A549 (cell line): ENCODE results near the gene PI4KB. TPM values are rescaled to one million over a fixed set of nuclear protein-coding genes. Genes with fewer than 3 reads are reported as not detected.

ENCODE experiments used
- ATAC-seq, 2 experiments: fragments of 200-7000 bp in 1 of 2; fragments of >200 bp in 1 of 2; cut with Nextera tagmentation in 1 of 2; cut with Tn5 transposase in 1 of 2; 3 replicates each; pipeline versions ENCODE4 v1.8.0 to v1.9.1; 2018 to 2020; ENCODE audit warnings: mild to moderate bottlenecking in 1 of 2, moderate library complexity in 1 of 2
- CTCF ChIA-PET: fragments of 300-600 bp; sonication (Branson Sonifier 250); formaldehyde crosslinking; extraction: SDS; loops from one replicate; lab custom pipeline; 2021; ENCODE audit warnings: antibody characterized with exemption, inconsistent platforms; lab: Yijun Ruan, JAX
- POLR2A ChIA-PET: fragments of 350-600 bp; formaldehyde crosslinking; extraction: SDS; loops from one replicate; lab custom pipeline; 2021; ENCODE audit warnings: antibody characterized with exemption, inconsistent platforms; lab: Yijun Ruan, JAX
- DNase-seq, 2 experiments: peaks; one replicate each; pipeline versions ENCODE4 v3.0.0 to v3.0.0-alpha.2; 2011 to 2016; ENCODE audit warnings: low read depth in 1 of 2, low spot score in 1 of 2
- FAIRE-seq: peaks from 2 replicates; lab custom pipeline; 2011; peaks lifted over from hg19 to GRCh38; lab: Jason Lieb, UNC
- H3K27ac ChIP-seq, 2 experiments: fragments of >200 bp; sonication (Bioruptor Twin); formaldehyde crosslinking; 3 replicates each; pipeline ENCODE4 v1.5.1; 2016 to 2017
- H3K4me1 ChIP-seq: fragments of >200 bp; sonication (Bioruptor Twin); formaldehyde crosslinking; 3 replicates; pipeline ENCODE4 v1.6.1; 2016
- H3K4me2 ChIP-seq: fragments of >200 bp; sonication (Bioruptor Twin); formaldehyde crosslinking; 3 replicates; pipeline ENCODE4 v1.6.1; 2016
- H3K4me3 ChIP-seq: fragments of >200 bp; sonication (Bioruptor Twin); formaldehyde crosslinking; 3 replicates; pipeline ENCODE4 v1.5.1; 2016
- H3K9me3 ChIP-seq: fragments of >200 bp; sonication (Bioruptor Twin); formaldehyde crosslinking; 3 replicates; pipeline ENCODE4 v1.6.1; 2016
- ATOH8 ChIP-seq: fragments of 250-450 bp; sonication (Bioruptor Pico); IDR thresholded peaks from 2 replicates; pipeline ENCODE4 v1.5.0; 2020; ENCODE audit warnings: low read depth, mild to moderate bottlenecking, moderate library complexity
- CBX2 ChIP-seq: fragments of 200-600 bp; sonication (generic); IDR thresholded peaks from 2 replicates; pipeline ENCODE4 v1.6.1; 2016; ENCODE audit warnings: low read depth, mild to moderate bottlenecking, borderline replicate concordance
- CBX8 ChIP-seq: fragments of 200-600 bp; sonication (generic); IDR thresholded peaks from 2 replicates; pipeline ENCODE4 v1.6.1; 2016
- CTCF ChIP-seq: fragments of >200 bp; sonication (Bioruptor Twin); formaldehyde crosslinking; IDR thresholded peaks from 3 replicates; pipeline ENCODE4 v1.5.1; 2016
- EHF ChIP-seq: fragments of 250-450 bp; sonication (Bioruptor Pico); IDR thresholded peaks from 2 replicates; pipeline ENCODE4 v1.5.0; 2020; ENCODE audit warnings: mild to moderate bottlenecking
- FOSB ChIP-seq: fragments of 250-450 bp; sonication (Bioruptor Pico); IDR thresholded peaks from 2 replicates; pipeline ENCODE4 v1.5.0; 2020; ENCODE audit warnings: mild to moderate bottlenecking, moderate library complexity
- GATA3 ChIP-seq: IDR thresholded peaks from 2 replicates; pipeline ENCODE4 v1.6.1; 2012; ENCODE audit warnings: borderline replicate concordance
- HDAC2 ChIP-seq: fragments of 200-600 bp; sonication (generic); IDR thresholded peaks from 2 replicates; pipeline ENCODE4 v1.6.1; 2016
- HOXB5 ChIP-seq: fragments of 250-450 bp; sonication (Bioruptor Pico); IDR thresholded peaks from 2 replicates; pipeline ENCODE4 v1.5.0; 2020; ENCODE audit warnings: mild to moderate bottlenecking, moderate library complexity
- JUN ChIP-seq, 2 experiments: fragments of >200 bp; sonication (Bioruptor Twin); formaldehyde crosslinking; IDR thresholded peaks; 2 replicates in 1 of 2; 3 replicates in 1 of 2; pipeline ENCODE4 v1.6.1; 2016 to 2017
- JUNB ChIP-seq: fragments of >200 bp; sonication (Bioruptor Twin); formaldehyde crosslinking; IDR thresholded peaks from 2 replicates; pipeline ENCODE4 v1.6.1; 2016
- KDM5A ChIP-seq: fragments of 200-600 bp; sonication (generic); IDR thresholded peaks from 2 replicates; pipeline ENCODE4 v1.6.1; 2016; ENCODE audit warnings: antibody characterized with exemption, mild to moderate bottlenecking
- MAFK ChIP-seq: fragments of 450-650 bp; IDR thresholded peaks from 2 replicates; pipeline ENCODE4 v1.6.1; 2014; ENCODE audit not compliant: partially characterized antibody
- NFE2L2 ChIP-seq: fragments of 150-350 bp; conservative IDR thresholded peaks from 2 replicates; pipeline ENCODE4 v1.6.1; 2014; ENCODE audit warnings: low read length
- POLR2AphosphoS2 ChIP-seq: conservative IDR thresholded peaks from 2 replicates; pipeline ENCODE4 v1.6.1; 2012; ENCODE audit warnings: low read length, improper control_type of control experiment, inconsistent platforms
- RAD21 ChIP-seq, 2 experiments: fragments of >200 bp in 1 of 2; sonication (Bioruptor Twin) in 1 of 2; formaldehyde crosslinking in 1 of 2; IDR thresholded peaks in 1 of 2; conservative IDR thresholded peaks in 1 of 2; 2 replicates in 1 of 2; 3 replicates in 1 of 2; pipeline ENCODE4 v1.6.1; 2012 to 2018; ENCODE audit warnings: inconsistent platforms in 1 of 2
- RARB ChIP-seq: fragments of 250-450 bp; sonication (Bioruptor Pico); IDR thresholded peaks from 2 replicates; pipeline ENCODE4 v1.8.0; 2021; ENCODE audit warnings: mild to moderate bottlenecking, moderate library complexity
- RFX5 ChIP-seq: fragments of 450-650 bp; IDR thresholded peaks from 2 replicates; pipeline ENCODE4 v1.7.1; 2014; ENCODE audit warnings: antibody characterized with exemption, mild to moderate bottlenecking, moderate library complexity
- SMC3 ChIP-seq: fragments of >200 bp; sonication (Bioruptor Twin); formaldehyde crosslinking; IDR thresholded peaks from 3 replicates; pipeline ENCODE4 v1.6.1; 2018; ENCODE audit warnings: inconsistent platforms
- TFCP2L1 ChIP-seq: fragments of 250-450 bp; sonication (Bioruptor Pico); IDR thresholded peaks from 2 replicates; pipeline ENCODE4 v1.5.0; 2021; ENCODE audit warnings: mild to moderate bottlenecking
- ZSCAN20 ChIP-seq: fragments of 250-450 bp; sonication (Bioruptor Pico); IDR thresholded peaks from 2 replicates; pipeline ENCODE4 v1.8.0; 2022; ENCODE audit warnings: mild to moderate bottlenecking, moderate library complexity
- WGBS: methylation state at CpG from one replicate; pipeline ENCODE4 v1.1.6; 2017; ENCODE audit errors: missing lambda C conversion rate; 5-methylcytosine and 5-hydroxymethylcytosine counted together
- polyA plus RNA-seq, 4 experiments: library from polyadenylated mRNA; depleted of rRNA in 3 of 4; stranded (reverse); fragments of >200 nt; fragmentation: RNase III in 1 of 4; extraction: RNeasy Plus Mini Kit Qiagen cat#74134 plus additional on column Dnase treatment in 1 of 4; gene quantifications; 2 replicates in 3 of 4; 3 replicates in 1 of 4; pipeline ENCODE4 v1.2.3, GENCODE V29; 2011 to 2017
- TF ChIP-seq, protein P1 (sequence below): IDR thresholded peaks from 2 replicates; pipeline ENCODE4 v1.6.1; 2012
- TF ChIP-seq, protein P2 (sequence below): fragments of 250-450 bp; sonication (Bioruptor Pico); IDR thresholded peaks from 2 replicates; pipeline ENCODE4 v1.5.0; 2021; ENCODE audit warnings: mild to moderate bottlenecking, moderate library complexity, borderline replicate concordance
- TF ChIP-seq, protein P3 (sequence below): fragments of >200 bp; sonication (Bioruptor Twin); formaldehyde crosslinking; IDR thresholded peaks from 3 replicates; pipeline ENCODE4 v1.6.1; 2016
- TF ChIP-seq, protein P4 (sequence below): IDR thresholded peaks from 2 replicates; pipeline ENCODE4 v1.6.1; 2012; ENCODE audit warnings: low read depth, borderline replicate concordance

Gene PI4KB
- polyA plus RNA-seq, 2 of the 4 experiments (the other 2 are of a cell fraction) = 26.8 to 34.4 TPM

DNA sequence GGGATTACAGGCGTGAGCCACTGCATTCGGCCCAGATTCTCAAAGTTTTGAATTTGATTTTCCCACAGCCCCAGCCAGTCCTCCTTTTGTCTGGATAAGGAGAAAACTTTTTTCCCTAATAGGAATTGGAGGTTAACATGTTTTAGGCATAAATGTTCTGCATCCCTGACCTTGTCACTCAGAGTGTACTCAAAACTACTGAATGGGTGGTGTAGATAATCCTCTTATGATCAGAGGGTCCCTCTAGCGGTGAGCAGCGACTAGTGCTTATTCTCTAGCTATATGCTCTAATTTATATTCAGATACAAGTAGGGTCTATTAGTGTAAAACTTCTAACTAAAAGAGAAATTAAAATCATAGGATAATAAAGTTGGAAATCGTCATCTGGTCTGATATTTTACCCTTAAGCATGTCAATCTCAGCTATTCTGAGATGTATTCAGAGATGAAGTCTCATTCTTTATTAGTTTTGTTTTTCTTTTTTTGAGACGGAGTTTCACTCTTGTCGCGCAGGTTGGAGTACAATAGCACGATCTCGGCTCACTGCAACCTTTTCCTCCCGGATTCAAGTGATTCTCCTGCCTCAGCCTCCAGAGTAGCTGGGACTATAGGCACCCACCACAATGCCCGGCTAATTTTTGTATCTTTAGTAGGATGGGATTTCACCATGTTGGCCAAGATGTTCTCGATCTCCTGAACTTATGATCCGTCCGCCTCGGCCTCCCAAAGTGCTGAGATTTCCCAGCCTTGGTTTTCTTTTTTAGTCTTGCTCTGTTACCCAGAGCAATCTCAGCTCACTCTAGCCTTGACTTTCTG, 75.4 kb downstream of the PI4KB start:
- FAIRE-seq = peak; percentile 32
- no peak overlapping the region for H3K4me3 ChIP-seq
- H3K4me2 ChIP-seq = no peak overlapping the region
- 51% methylated on average over 16 of the region's 16 CpGs for WGBS
- CTCF ChIA-PET = interaction anchor here (0.6 to 4.8 kb wide), 30 partner anchors 9 to 181 kb away, joined by 3 to 48 read pairs (median 4); partner anchors contain the start of genes GABPB2 and PIP5K1A
- H3K4me1 ChIP-seq = peaks cover 6% of the 10 kb centered on the region; the same call in 1 of the 3 replicates
- no peaks in the 10 kb centered on the region for H3K9me3 ChIP-seq
- peak; percentile 67 to 68; a peak in 5 of 6 replicates for ATAC-seq
- DNase-seq = peak; percentile 82 to 89
- no peak overlapping the region for H3K27ac ChIP-seq
- POLR2A ChIA-PET = interaction anchor here (0.6 to 1.3 kb wide), 2 partner anchors 12 to 30 kb away, joined by 3 read pairs; partner anchors contain the start of gene ZNF687
- TF ChIP-seq KDM5A (no peak), GATA3 (no peak), RAD21 (conservative IDR thresholded peaks at IDR 0.05 in 1 of 2, IDR thresholded peaks at IDR 0.05 in 1 of 2) (peak; percentile 61 to 76), CBX2 (no peak), HDAC2 (no peak), FOSB (CRISPR knock-in tag) (no peak), CTCF (peak; percentile 88), ATOH8 (CRISPR knock-in tag) (no peak), JUN (IDR thresholded peaks at IDR 0.05) (no peak), HOXB5 (CRISPR knock-in tag) (no peak), SMC3 (peak; percentile 73), ZSCAN20 (CRISPR knock-in tag) (no peak)
- TF ChIP-seq, protein P1, sequence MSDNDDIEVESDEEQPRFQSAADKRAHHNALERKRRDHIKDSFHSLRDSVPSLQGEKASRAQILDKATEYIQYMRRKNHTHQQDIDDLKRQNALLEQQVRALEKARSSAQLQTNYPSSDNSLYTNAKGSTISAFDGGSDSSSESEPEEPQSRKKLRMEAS = no peak

DNA sequence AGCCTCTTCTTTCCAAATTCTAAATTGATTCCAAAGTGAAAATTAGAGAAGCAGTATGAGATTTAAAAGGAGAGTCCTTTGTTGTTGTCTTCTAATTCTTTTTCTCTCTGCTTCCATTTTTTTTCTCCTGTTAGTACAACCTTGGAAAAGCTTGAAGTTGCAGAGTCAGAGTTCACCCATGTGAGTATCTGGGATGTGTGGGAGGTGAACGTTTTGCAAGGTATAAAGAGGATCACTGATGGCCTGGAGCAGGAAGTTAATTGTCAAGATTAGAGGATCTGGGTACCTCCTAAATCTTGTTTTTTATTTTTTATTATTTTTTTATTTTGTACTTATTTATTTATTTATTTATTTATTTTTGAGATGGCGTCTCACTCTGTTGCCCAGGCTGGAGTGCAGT, 80.4 kb downstream of the PI4KB start:
- ChIA-PET POLR2A (no interaction called here), CTCF (interaction anchor here (0.6 to 1.3 kb wide), 6 partner anchors 19 to 94 kb away, joined by 3 to 4 read pairs (median 3); partner anchors contain the start of gene PI4KB)
- no peak overlapping the region for H3K4me2 ChIP-seq
- no peak overlapping the region for H3K4me3 ChIP-seq
- no peaks in the 10 kb centered on the region for H3K4me1 ChIP-seq
- FAIRE-seq = no peak
- no peak for ATAC-seq
- no peaks in the 10 kb centered on the region for H3K9me3 ChIP-seq
- no peak for DNase-seq
- TF ChIP-seq CBX2 = no peak
- TF ChIP-seq, protein P2, sequence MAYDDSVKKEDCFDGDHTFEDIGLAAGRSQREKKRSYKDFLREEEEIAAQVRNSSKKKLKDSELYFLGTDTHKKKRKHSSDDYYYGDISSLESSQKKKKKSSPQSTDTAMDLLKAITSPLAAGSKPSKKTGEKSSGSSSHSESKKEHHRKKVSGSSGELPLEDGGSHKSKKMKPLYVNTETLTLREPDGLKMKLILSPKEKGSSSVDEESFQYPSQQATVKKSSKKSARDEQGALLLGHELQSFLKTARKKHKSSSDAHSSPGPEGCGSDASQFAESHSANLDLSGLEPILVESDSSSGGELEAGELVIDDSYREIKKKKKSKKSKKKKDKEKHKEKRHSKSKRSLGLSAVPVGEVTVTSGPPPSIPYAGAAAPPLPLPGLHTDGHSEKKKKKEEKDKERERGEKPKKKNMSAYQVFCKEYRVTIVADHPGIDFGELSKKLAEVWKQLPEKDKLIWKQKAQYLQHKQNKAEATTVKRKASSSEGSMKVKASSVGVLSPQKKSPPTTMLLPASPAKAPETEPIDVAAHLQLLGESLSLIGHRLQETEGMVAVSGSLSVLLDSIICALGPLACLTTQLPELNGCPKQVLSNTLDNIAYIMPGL (CRISPR knock-in tag) = no peak
- TF ChIP-seq POLR2AphosphoS2 = no peak
- TF ChIP-seq NFE2L2 = no peak
- TF ChIP-seq FOSB (CRISPR knock-in tag) = no peak
- TF ChIP-seq JUNB = no peak
- no peak for TF ChIP-seq TFCP2L1 (CRISPR knock-in tag)
- TF ChIP-seq HDAC2 = no peak
- TF ChIP-seq, protein P3, sequence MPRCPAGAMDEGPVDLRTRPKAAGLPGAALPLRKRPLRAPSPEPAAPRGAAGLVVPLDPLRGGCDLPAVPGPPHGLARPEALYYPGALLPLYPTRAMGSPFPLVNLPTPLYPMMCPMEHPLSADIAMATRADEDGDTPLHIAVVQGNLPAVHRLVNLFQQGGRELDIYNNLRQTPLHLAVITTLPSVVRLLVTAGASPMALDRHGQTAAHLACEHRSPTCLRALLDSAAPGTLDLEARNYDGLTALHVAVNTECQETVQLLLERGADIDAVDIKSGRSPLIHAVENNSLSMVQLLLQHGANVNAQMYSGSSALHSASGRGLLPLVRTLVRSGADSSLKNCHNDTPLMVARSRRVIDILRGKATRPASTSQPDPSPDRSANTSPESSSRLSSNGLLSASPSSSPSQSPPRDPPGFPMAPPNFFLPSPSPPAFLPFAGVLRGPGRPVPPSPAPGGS = no peak
- TF ChIP-seq RARB (CRISPR knock-in tag) = no peak
- no peak for TF ChIP-seq MAFK
- TF ChIP-seq, protein P4, sequence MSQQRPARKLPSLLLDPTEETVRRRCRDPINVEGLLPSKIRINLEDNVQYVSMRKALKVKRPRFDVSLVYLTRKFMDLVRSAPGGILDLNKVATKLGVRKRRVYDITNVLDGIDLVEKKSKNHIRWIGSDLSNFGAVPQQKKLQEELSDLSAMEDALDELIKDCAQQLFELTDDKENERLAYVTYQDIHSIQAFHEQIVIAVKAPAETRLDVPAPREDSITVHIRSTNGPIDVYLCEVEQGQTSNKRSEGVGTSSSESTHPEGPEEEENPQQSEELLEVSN = no peak
- TF ChIP-seq CBX8 = no peak
- TF ChIP-seq RFX5 = no peak
- no peak for TF ChIP-seq EHF (CRISPR knock-in tag)
- WGBS = 93% methylated on average over 2 of the region's 2 CpGs
- H3K27ac ChIP-seq = no peak overlapping the region
